Esophagus squamous epithelium (tissue), 5 donors: ENCODE data around the gene PIP5K1B. TPM values are rescaled to one million over a fixed set of nuclear protein-coding genes. Genes with fewer than 3 reads are reported as not detected.
"Not testable (repeated sequence)": the region's sequence is repeated elsewhere in the genome, so short reads cannot be mapped to it uniquely, and the experiment has no call there.

ENCODE experiments used
- DNase-seq: peaks from one replicate; lab custom pipeline; 2025; lab: John Stamatoyannopoulos, UW
- H3K27ac ChIP-seq, 4 donors: fragments of 200-600 bp; sonication (generic); one replicate each; pipeline ENCODE4 v1.5.1; 2016 to 2019; ENCODE audit warnings: mild to moderate bottlenecking in 1 of 4
- H3K27me3 ChIP-seq, 4 donors: fragments of 200-600 bp; sonication (generic); 1 replicate in 3 of 4; 2 replicates in 1 of 4; pipeline versions ENCODE4 v1.5.1 to v1.6.0; 2017 to 2021; ENCODE audit warnings: antibody characterized with exemption in 1 of 4
- H3K36me3 ChIP-seq, 3 donors: fragments of 200-600 bp; sonication (generic); one replicate each; pipeline ENCODE4 v1.5.1; 2016 to 2019
- H3K4me1 ChIP-seq, 3 donors: fragments of 200-600 bp; sonication (generic); one replicate each; pipeline ENCODE4 v1.5.1; 2017 to 2019
- H3K4me3 ChIP-seq, 4 donors: fragments of 200-600 bp; sonication (generic); 1 replicate in 3 of 4; 2 replicates in 1 of 4; pipeline ENCODE4 v1.5.1; 2016 to 2019; ENCODE audit warnings: mild to moderate bottlenecking in 2 of 4, moderate library complexity in 1 of 4
- H3K9me3 ChIP-seq, 3 donors: fragments of 200-600 bp; sonication (generic); one replicate each; pipeline ENCODE4 v1.5.1; 2016 to 2019
- POLR2A ChIP-seq, 4 donors: fragments of 450-650 bp; IDR thresholded peaks; one replicate each; pipeline ENCODE4 v1.6.1; 2017; ENCODE audit warnings: antibody characterized with exemption in 4 of 4, mild to moderate bottlenecking in 4 of 4, moderate library complexity in 3 of 4
- WGBS, 2 donors: methylation state at CpG; one replicate each; pipeline ENCODE4 v1.1.5; 2018; 5-methylcytosine and 5-hydroxymethylcytosine counted together
- intact Hi-C: fragments of 100-400 bp; cut with DNase I; formaldehyde crosslinking; loops from one replicate; pipeline ENCODE4 v1.15.0; 2022
- total RNA-seq, 4 donors: library from RNA; depleted of rRNA; stranded (reverse); fragments of >200 nt; gene quantifications; one replicate each; pipeline ENCODE4 v1.1.0, GENCODE V29; 2016
- TF ChIP-seq, protein P1 (sequence below), 6 experiments: fragments of 450-650 bp in 4 of 6; fragments of 200-600 bp in 2 of 6; sonication (generic) in 2 of 6; IDR thresholded peaks; one replicate each; pipeline ENCODE4 v1.5.1; 2016 to 2019; ENCODE audit warnings: antibody characterized with exemption in 6 of 6, mild to moderate bottlenecking in 4 of 6, moderate library complexity in 4 of 6
- donor health status: DM: yes; HTN: yes; CAD: no.

Gene PIP5K1B
- total RNA-seq, 4 donors from 2014 or later, result 0.38 to 0.97 (median 0.56) TPM; not detected in 1

DNA sequence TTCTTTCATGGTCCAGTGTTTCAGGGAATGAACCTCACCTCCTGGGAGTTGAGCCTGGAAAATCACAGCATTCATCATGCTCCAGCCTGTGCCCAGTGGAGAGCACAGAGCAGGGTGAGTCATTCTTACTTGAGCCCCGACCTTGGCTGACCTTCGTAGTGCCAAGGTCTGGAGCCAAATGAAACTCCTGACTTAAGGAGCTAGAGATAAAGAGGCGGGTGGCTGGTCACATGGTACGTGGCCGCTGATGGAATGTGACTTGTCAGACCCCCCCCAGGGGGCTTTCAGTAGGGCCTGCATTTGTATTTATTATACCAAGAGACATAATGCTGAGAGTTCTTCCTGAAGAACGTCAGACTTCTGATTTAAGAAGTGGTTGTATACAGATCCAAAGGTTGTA is 15.0 kb upstream of the PIP5K1B start:
- H3K27me3 ChIP-seq, result peaks cover 0 to 8% (median 0%) of the 10 kb centered on the region in 4 donors

DNA sequence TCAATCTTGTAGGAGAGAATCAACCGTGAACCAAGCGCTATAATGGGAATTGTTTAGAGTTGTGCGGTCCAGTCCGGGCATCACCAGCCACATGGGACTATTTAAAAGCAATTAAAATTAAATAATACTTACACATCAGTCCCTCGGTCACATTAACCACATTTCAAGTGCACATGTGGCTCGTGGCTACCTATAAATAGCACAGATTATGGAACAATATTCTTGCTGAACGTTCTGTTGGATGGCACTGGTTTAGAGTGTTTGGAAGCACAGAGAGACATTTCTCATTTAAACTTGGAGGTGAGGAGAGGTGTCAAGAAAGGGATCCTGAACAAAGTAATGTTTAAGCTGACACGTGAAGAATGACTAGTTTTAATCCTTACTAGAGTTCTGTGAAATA is 12.5 kb upstream of the PIP5K1B start:
- Histone ChIP-seq H3K9me3 (no peaks in the 10 kb centered on the region), H3K4me1 (no peaks in the 10 kb centered on the region), H3K4me3 (no peak overlapping the region), H3K27me3 (peaks cover 0 to 15% (median 0%) of the 10 kb centered on the region in 4 donors), H3K27ac (no peak overlapping the region), H3K36me3 (no peaks in the 10 kb centered on the region)
- no peak for DNase-seq
- intact Hi-C loops, result no loop called here
- no peak for TF ChIP-seq POLR2A (IDR thresholded peaks at IDR 0.05)
- TF ChIP-seq, protein P1, sequence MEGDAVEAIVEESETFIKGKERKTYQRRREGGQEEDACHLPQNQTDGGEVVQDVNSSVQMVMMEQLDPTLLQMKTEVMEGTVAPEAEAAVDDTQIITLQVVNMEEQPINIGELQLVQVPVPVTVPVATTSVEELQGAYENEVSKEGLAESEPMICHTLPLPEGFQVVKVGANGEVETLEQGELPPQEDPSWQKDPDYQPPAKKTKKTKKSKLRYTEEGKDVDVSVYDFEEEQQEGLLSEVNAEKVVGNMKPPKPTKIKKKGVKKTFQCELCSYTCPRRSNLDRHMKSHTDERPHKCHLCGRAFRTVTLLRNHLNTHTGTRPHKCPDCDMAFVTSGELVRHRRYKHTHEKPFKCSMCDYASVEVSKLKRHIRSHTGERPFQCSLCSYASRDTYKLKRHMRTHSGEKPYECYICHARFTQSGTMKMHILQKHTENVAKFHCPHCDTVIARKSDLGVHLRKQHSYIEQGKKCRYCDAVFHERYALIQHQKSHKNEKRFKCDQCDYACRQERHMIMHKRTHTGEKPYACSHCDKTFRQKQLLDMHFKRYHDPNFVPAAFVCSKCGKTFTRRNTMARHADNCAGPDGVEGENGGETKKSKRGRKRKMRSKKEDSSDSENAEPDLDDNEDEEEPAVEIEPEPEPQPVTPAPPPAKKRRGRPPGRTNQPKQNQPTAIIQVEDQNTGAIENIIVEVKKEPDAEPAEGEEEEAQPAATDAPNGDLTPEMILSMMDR (IDR thresholded peaks at IDR 0.05), result no peak
- WGBS, 2 donors, result 66% methylated on average over 8 of the region's 8 CpGs

More for the DNA sequence above, 15.0 kb upstream of the PIP5K1B start:
- H3K27ac ChIP-seq, result no peak overlapping the region
- H3K36me3 ChIP-seq, result no peaks in the 10 kb centered on the region
- intact Hi-C loops, result no loop called here
- no peak for DNase-seq
- TF ChIP-seq POLR2A (IDR thresholded peaks at IDR 0.05), result no peak
- TF ChIP-seq, protein P1 (IDR thresholded peaks at IDR 0.05), result no peak
- H3K4me3 ChIP-seq, result no peak overlapping the region
- no peaks in the 10 kb centered on the region for H3K4me1 ChIP-seq
- WGBS, 2 donors, result 28 to 53% methylated on average over 4 to 5 of the region's 6 CpGs
- no peaks in the 10 kb centered on the region for H3K9me3 ChIP-seq

DNA sequence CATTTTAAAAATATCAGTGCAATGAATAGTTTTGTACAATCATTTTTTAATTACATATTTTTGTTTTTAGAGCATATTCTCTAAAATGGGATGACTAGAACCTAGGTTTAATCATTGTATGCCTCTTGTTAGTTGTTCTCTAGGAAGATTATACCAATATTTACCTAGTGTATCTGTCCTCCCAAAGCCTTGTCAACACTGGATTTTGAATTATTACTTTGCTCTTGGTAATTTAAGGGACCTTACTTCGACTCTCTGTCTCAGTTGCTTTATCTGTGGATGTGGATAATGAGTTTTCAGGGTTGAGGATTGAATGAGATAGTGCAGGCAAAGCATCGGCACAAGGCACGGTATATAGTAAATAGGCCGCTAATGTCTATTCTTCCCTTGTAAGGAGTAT is 10.9 kb upstream of the PIP5K1B start:
- H3K4me3 ChIP-seq, result no peak overlapping the region
- TF ChIP-seq, protein P1 (IDR thresholded peaks at IDR 0.05), result no peak
- TF ChIP-seq POLR2A (IDR thresholded peaks at IDR 0.05), result no peak
- no peaks in the 10 kb centered on the region for H3K36me3 ChIP-seq
- no peaks in the 10 kb centered on the region for H3K4me1 ChIP-seq
- WGBS, 2 donors, result 75 to 80% methylated on average over 4 of the region's 4 CpGs
- H3K27me3 ChIP-seq, result peaks cover 0 to 31% (median 0%) of the 10 kb centered on the region in 4 donors
- intact Hi-C loops, result no loop called here
- H3K9me3 ChIP-seq, result no peaks in the 10 kb centered on the region
- no peak overlapping the region for H3K27ac ChIP-seq
- DNase-seq, result no peak

DNA sequence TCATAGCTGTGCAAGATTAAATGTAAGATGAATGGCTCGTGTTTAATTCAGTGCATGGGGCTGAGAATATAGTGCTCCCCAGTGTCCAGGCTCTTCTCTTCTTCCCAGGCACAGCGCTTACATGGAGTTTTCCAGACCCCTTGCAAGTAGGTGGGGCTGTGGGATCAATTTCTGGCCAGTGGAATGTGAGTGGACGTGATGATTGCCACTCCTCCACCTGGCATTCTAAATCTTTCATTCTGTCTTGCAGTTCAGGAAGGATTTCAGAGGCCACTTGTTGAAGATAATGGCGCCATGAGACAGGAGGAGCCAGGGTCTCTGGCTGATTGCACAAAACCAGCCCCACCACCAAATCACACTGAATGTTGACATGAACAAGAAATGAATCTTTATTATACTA is 7.2 kb upstream of the PIP5K1B start:
- intact Hi-C loops, result no loop called here
- no peak for DNase-seq
- 53 to 57% methylated on average over 4 of the region's 4 CpGs for WGBS, 2 donors

DNA sequence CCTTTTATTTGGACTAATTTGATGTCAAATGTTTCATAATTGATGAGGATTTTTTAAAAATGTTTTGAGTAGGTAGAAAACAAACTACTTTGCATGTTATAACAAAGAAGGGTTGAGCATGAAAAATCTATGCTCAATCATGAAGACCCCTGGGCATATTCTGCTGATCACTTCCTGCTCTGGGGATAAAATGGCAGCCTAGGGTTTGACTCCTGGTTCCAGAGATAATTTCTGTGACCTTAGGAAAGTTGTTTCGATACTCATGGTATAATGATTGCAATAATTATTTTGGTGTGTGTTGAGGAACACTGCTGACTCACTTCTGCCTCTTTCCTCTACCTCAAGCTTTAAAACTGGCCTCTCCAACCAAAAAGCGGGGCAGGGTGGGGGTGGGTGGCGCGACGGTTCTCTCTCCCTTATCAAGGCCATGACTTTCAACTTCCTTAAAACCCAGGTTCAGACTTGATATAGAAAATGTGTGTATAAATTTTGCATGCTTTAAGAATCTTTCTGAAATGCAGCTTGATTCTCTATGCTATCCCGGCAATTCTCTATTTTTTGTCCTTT is 6.0 kb upstream of the PIP5K1B start:
- peaks cover 0 to 72% (median under 1%) of the 10 kb centered on the region in 4 donors for H3K27me3 ChIP-seq
- H3K9me3 ChIP-seq, result no peaks in the 10 kb centered on the region
- H3K4me3 ChIP-seq, result no peak overlapping the region
- WGBS, 2 donors, result 61 to 70% methylated on average over 6 of the region's 6 CpGs
- no peak for DNase-seq
- intact Hi-C loops, result no loop called here
- no peaks in the 10 kb centered on the region for H3K4me1 ChIP-seq
- H3K27ac ChIP-seq, result no peak overlapping the region
- TF ChIP-seq, protein P1 (IDR thresholded peaks at IDR 0.05), result no peak
- TF ChIP-seq POLR2A (IDR thresholded peaks at IDR 0.05), result no peak
- no peaks in the 10 kb centered on the region for H3K36me3 ChIP-seq

More for the DNA sequence above, 7.2 kb upstream of the PIP5K1B start:
- H3K9me3 ChIP-seq, result no peaks in the 10 kb centered on the region
- no peak overlapping the region for H3K4me3 ChIP-seq
- TF ChIP-seq POLR2A (IDR thresholded peaks at IDR 0.05), result no peak
- TF ChIP-seq, protein P1 (IDR thresholded peaks at IDR 0.05), result no peak
- no peaks in the 10 kb centered on the region for H3K4me1 ChIP-seq
- no peaks in the 10 kb centered on the region for H3K36me3 ChIP-seq
- peaks cover 0 to 62% (median 0%) of the 10 kb centered on the region in 4 donors for H3K27me3 ChIP-seq
- H3K27ac ChIP-seq, result no peak overlapping the region

DNA sequence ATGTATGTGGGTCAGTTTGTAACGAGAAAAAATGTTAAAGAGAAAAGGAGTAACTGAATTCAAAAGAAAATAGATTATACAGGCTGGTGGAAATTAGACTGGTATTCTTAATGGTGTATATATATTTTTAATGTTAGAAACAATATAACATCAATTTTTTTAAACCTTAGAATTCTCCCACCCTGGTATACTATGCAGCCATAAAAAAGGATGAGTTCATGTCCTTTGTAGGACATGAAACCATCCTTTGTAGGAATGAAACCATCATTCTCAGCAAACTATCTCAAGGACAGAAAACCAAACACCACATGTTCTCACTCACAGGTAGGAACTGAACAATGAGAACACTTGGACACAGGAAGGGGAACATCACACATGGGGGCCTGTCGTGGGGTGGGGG is 5.4 kb upstream of the PIP5K1B start:
- H3K4me3 ChIP-seq, H3K9me3 ChIP-seq, DNase-seq, H3K36me3 ChIP-seq, intact Hi-C loops, H3K4me1 ChIP-seq, H3K27ac ChIP-seq: not testable (repeated sequence)
- 48 to 85% methylated on average over 1 to 2 of the region's 2 CpGs for WGBS, 2 donors
- H3K27me3 ChIP-seq, result peaks cover 0 to 78% (median 3%) of the 10 kb centered on the region in 4 donors
